AG09309 (cell line): Measurements from ENCODE around the gene C1QBP.
"Not testable (repeated sequence)": the region's sequence is repeated elsewhere in the genome, so short reads cannot be mapped to it uniquely, and the experiment has no call there.

Experiments
- DNase-seq: peaks from one replicate; pipeline ENCODE4 v3.0.0-alpha.2; 2010; ENCODE audit warnings: low read depth
- H3K4me3 ChIP-seq: 2 replicates; pipeline ENCODE4 v1.5.1; 2011; ENCODE audit warnings: mild to moderate bottlenecking, low read depth, low read length, moderate library complexity; ENCODE audit not compliant: control insufficient read depth
- CTCF ChIP-seq: IDR thresholded peaks from 2 replicates; pipeline ENCODE4 v1.5.1; 2011; ENCODE audit warnings: mild to moderate bottlenecking, low read depth, low read length, inconsistent platforms; ENCODE audit not compliant: insufficient read depth, control insufficient read depth; ENCODE audit errors: missing control alignments

C1QBP gene

GRCh38 chr17:5464717-5465507 is 26.0 kb upstream of the C1QBP start:
- no peak overlapping the region for H3K4me3 ChIP-seq
- no peak for DNase-seq
- no peak for TF ChIP-seq CTCF

DNA sequence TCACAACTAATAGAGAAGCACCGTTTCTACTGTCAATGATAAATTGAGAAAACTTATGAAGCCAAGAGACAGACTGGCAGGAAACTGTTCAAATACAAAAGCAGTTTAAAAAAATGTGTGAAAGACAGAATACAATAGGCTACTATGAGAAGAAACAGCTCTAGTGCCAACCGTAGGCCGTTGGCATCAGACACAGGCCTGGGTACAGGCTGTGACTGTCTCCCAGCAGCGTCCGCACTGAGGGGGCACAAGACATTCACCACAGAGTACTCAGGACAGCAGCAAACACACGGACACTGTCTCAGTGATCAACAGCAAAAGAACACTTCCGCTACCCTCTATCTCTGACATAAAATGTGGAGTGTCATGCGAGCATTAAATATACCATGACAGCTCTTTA is 7.8 kb upstream of the C1QBP start:
- H3K4me3 ChIP-seq: no peak overlapping the region
- DNase-seq: no peak
- no peak for TF ChIP-seq CTCF

DNA sequence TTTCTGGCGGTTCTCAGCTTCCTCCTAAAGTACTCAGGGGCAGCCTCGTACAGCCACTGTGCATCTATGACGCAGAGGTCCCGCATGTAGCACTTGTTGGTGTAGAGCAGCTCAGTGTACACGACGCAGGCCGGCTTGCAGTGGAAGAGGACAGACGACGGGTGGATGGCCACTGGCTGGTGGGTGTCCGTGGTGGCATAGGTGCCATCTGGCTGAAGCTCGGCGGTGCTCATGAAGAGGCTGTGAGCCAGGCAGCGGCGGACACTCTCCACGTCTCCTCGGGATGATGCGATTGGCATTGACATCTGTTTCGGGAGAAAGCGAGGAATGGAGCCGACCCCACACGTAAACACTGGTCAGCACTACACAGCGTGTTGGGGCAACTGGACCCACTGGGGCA is 5.3 kb upstream of the C1QBP start:
- DNase-seq: no peak
- no peak for TF ChIP-seq CTCF
- no peak overlapping the region for H3K4me3 ChIP-seq

- no peak for TF ChIP-seq CTCF
- no peak for DNase-seq
- H3K4me3 ChIP-seq: no peak overlapping the region
Observed at GRCh38 chr17:5443728-5444127, 4.8 kb upstream of the C1QBP start.

DNA sequence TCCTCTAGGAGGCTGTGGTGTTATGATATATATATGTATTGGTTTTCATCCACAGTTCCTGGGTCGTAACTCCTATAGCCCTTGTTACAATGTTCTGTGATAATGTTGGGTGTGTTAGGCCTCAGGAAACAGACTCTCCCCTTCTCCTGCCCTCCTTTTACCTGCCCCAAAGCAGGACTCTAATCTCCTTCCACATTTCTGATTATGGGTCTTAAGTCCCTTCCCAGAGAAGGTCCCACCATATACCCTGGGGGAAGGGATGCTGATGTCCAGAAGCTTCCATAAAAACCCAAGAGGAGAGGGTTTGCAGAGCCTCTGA is 450 bp upstream of the C1QBP start:
- DNase-seq: no peak
- TF ChIP-seq CTCF: no peak
- no peak overlapping the region; the same call in 1 of the 2 replicates for H3K4me3 ChIP-seq

DNA sequence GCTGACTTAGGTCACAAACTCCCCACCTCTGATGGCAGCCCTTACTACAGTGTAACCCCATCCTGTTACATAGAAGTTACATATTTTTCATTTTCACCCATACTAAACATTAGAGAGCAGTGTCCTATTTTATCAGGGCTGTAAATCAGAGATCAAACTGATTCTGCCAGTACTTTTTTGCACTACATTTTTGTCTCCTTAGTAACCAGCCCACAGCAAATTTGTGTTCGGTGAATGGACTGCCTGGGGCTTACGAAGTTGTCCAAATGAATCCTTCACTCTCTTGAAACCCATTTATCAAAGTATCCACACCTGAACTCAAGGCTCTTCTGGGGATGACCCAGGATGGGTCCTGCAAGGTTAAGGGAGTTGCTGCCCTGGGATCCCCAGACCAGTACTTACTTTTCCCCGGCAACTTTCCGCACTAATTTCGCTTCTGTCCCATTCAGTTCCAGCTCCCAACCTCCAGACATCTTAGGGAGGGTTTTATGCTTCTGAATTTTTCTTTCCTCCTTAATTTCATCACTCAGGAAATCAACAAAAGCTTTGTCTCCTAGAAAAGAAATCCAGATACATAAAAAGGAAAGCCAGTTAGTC is 1.1 kb downstream of the C1QBP start:
- no peak for DNase-seq
- H3K4me3 ChIP-seq: peak overlapping the region; percentile 71
- no peak for TF ChIP-seq CTCF

- H3K4me3 ChIP-seq: not testable (repeated sequence)
Observed at GRCh38 chr17:5435781-5436315, 3.1 kb downstream of the C1QBP start.

More at GRCh38 chr17:5435781-5436315, 3.1 kb downstream of the C1QBP start:
- DNase-seq: not testable (repeated sequence)
